HepG2 (cell line): ENCODE data around the gene PCNX1. TPM values are rescaled to one million over a fixed set of nuclear protein-coding genes. Genes with fewer than 3 reads are reported as not detected.

ENCODE experiments used
- CENPBD1 ChIP-seq: sonication (generic); formaldehyde crosslinking; IDR thresholded peaks from 2 replicates; pipeline ENCODE4 v1.8.0; 2022; ENCODE audit warnings: missing genetic modification reagents, low read depth, mild to moderate bottlenecking, borderline replicate concordance
- DMAP1 ChIP-seq: IDR thresholded peaks from 2 replicates; pipeline ENCODE4 v1.6.1; 2016
- EHMT2 ChIP-seq: fragments of 200-600 bp; sonication (generic); IDR thresholded peaks from 2 replicates; pipeline ENCODE4 v1.7.0; 2017; ENCODE audit warnings: antibody characterized with exemption, low read depth, low read length, borderline replicate concordance
- ELF3 ChIP-seq: IDR thresholded peaks from 2 replicates; pipeline ENCODE4 v1.6.1; 2016; ENCODE audit warnings: missing genetic modification reagents, missing compliant biosample characterization
- EZH2 ChIP-seq: conservative IDR thresholded peaks from 2 replicates; pipeline ENCODE4 v1.6.1; 2012; ENCODE audit warnings: mild to moderate bottlenecking, low read depth, low read length, moderate library complexity
- FOXA1 ChIP-seq, 2 experiments: fragments of 450-650 bp in 1 of 2; sonication (generic) in 1 of 2; formaldehyde crosslinking in 1 of 2; IDR thresholded peaks; 2 replicates each; pipeline versions ENCODE4 v1.4.0 to v1.6.1; 2016 to 2020; ENCODE audit warnings: missing genetic modification reagents in 1 of 2
- HNF4A ChIP-seq: sonication (generic); formaldehyde crosslinking; IDR thresholded peaks from 2 replicates; pipeline ENCODE4 v1.4.0; 2020; ENCODE audit warnings: missing genetic modification reagents
- KLF15 ChIP-seq: sonication (generic); formaldehyde crosslinking; IDR thresholded peaks from 2 replicates; pipeline ENCODE4 v1.8.1; 2023; ENCODE audit warnings: borderline replicate concordance, mild to moderate bottlenecking, inconsistent platforms, missing genetic modification reagents, mixed read lengths
- NR2F2 ChIP-seq: IDR thresholded peaks from 2 replicates; pipeline ENCODE4 v1.6.1; 2012; ENCODE audit warnings: low read depth, inconsistent platforms, borderline replicate concordance
- PAXIP1 ChIP-seq: sonication (generic); formaldehyde crosslinking; conservative IDR thresholded peaks from 2 replicates; pipeline ENCODE4 v1.4.0; 2020; ENCODE audit warnings: mild to moderate bottlenecking, missing genetic modification reagents, moderate library complexity
- POLR2G ChIP-seq: fragments of 200-400 bp; formaldehyde crosslinking; IDR thresholded peaks from 2 replicates; pipeline ENCODE4 v1.6.1; 2018; ENCODE audit warnings: mild to moderate bottlenecking, low read depth, low read length, moderate library complexity
- RBM22 ChIP-seq: fragments of 200-400 bp; formaldehyde crosslinking; optimal IDR thresholded peaks from 2 replicates; pipeline ENCODE3; 2017; ENCODE audit warnings: mild to moderate bottlenecking, low read length, moderate library complexity
- RXRA ChIP-seq: sonication (generic); formaldehyde crosslinking; IDR thresholded peaks from 2 replicates; pipeline ENCODE4 v1.5.1; 2020; ENCODE audit warnings: missing genetic modification reagents
- SAP130 ChIP-seq: IDR thresholded peaks from 2 replicates; pipeline ENCODE4 v1.6.1; 2016; ENCODE audit warnings: low read depth
- SOX5 ChIP-seq: IDR thresholded peaks from 2 replicates; pipeline ENCODE4 v1.6.1; 2016; ENCODE audit warnings: borderline replicate concordance
- SRSF1 ChIP-seq: fragments of 200-400 bp; formaldehyde crosslinking; optimal IDR thresholded peaks from 2 replicates; pipeline ENCODE3; 2017; ENCODE audit warnings: mild to moderate bottlenecking, low read depth, low read length, moderate library complexity
- TP53 ChIP-seq: sonication (generic); formaldehyde crosslinking; conservative IDR thresholded peaks from 2 replicates; pipeline ENCODE4 v1.4.0; 2020; ENCODE audit warnings: missing genetic modification reagents
- YEATS2 ChIP-seq: sonication (generic); formaldehyde crosslinking; IDR thresholded peaks from 2 replicates; pipeline ENCODE4 v1.4.0; 2020; ENCODE audit warnings: missing genetic modification reagents, borderline replicate concordance
- ZBTB3 ChIP-seq: sonication (generic); formaldehyde crosslinking; IDR thresholded peaks from 2 replicates; pipeline ENCODE4 v1.4.0; 2020; ENCODE audit warnings: low read depth, mild to moderate bottlenecking, moderate library complexity, missing genetic modification reagents, borderline replicate concordance
- ZMYM4 ChIP-seq: sonication (generic); formaldehyde crosslinking; IDR thresholded peaks from 2 replicates; pipeline ENCODE4 v1.8.1; 2023; ENCODE audit warnings: mild to moderate bottlenecking, missing genetic modification reagents
- ZNF749 ChIP-seq: sonication (generic); formaldehyde crosslinking; IDR thresholded peaks from 2 replicates; pipeline ENCODE4 v1.8.0; 2022; ENCODE audit warnings: mild to moderate bottlenecking, missing genetic modification reagents, moderate library complexity, borderline replicate concordance
- ZNF766 ChIP-seq: sonication (generic); formaldehyde crosslinking; IDR thresholded peaks from 2 replicates; pipeline ENCODE4 v1.5.0; 2020; ENCODE audit warnings: missing genetic modification reagents, borderline replicate concordance
- polyA plus RNA-seq, 8 experiments: library from polyadenylated mRNA; depleted of rRNA in 3 of 8; stranded (reverse) in 7 of 8; unstranded in 1 of 8; fragments of >200 nt; fragmentation: Illumina TruSeq in 4 of 8; extraction: Trizol in 4 of 8; gene quantifications; 2 replicates each; pipeline versions ENCODE4 v1.2.1 to v1.2.3, GENCODE V29; 2011 to 2016; ENCODE audit warnings: low read depth in 4 of 8, missing spikeins in 1 of 8, mixed read lengths in 1 of 8; ENCODE audit not compliant: insufficient read depth in 1 of 8
- total RNA-seq, 5 experiments: library from RNA; depleted of rRNA; stranded (reverse); fragments of >200 nt; fragmentation: Illumina TruSeq; extraction: Trizol; gene quantifications; 2 replicates each; pipeline ENCODE4 v1.2.3, GENCODE V29; 2016; ENCODE audit warnings: low read depth in 1 of 5
- TF ChIP-seq, protein P1 (sequence below): sonication (generic); formaldehyde crosslinking; IDR thresholded peaks from 2 replicates; pipeline ENCODE4 v1.4.0; 2020; ENCODE audit warnings: missing genetic modification reagents
- TF ChIP-seq, protein P2 (sequence below): sonication (generic); formaldehyde crosslinking; IDR thresholded peaks from 2 replicates; pipeline ENCODE4 v1.9.0; 2022; ENCODE audit warnings: missing genetic modification reagents, mild to moderate bottlenecking, borderline replicate concordance

PCNX1 gene
- total and polyA plus RNA-seq, 2 of the 13 experiments (the other 11 are each of a cell fraction or from before 2014, with no cell fraction given): 24.9 to 30.3 TPM

- TF ChIP-seq KLF15: no peak
- no peak for TF ChIP-seq POLR2G
- TF ChIP-seq EHMT2: no peak
- peak; percentile 22; the same call in 1 of the 2 replicates for TF ChIP-seq HNF4A
- 0 out of 2 replicates have a peak, but pooled peaks have one; percentile 23 for TF ChIP-seq ZMYM4 (CRISPR knock-in tag)
- peak; percentile 55 for TF ChIP-seq PAXIP1 (CRISPR knock-in tag)
- peak; percentile 62; the same call in 1 of the 2 replicates for TF ChIP-seq TP53 (CRISPR knock-in tag)
- TF ChIP-seq, protein P1, sequence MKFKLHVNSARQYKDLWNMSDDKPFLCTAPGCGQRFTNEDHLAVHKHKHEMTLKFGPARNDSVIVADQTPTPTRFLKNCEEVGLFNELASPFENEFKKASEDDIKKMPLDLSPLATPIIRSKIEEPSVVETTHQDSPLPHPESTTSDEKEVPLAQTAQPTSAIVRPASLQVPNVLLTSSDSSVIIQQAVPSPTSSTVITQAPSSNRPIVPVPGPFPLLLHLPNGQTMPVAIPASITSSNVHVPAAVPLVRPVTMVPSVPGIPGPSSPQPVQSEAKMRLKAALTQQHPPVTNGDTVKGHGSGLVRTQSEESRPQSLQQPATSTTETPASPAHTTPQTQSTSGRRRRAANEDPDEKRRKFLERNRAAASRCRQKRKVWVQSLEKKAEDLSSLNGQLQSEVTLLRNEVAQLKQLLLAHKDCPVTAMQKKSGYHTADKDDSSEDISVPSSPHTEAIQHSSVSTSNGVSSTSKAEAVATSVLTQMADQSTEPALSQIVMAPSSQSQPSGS (CRISPR knock-in tag): no peak
- TF ChIP-seq RXRA (CRISPR knock-in tag): no peak
- TF ChIP-seq DMAP1: no peak
- TF ChIP-seq SOX5 (CRISPR knock-in tag): peak; percentile 26; the same call in 1 of the 2 replicates
- TF ChIP-seq EZH2: no peak
- no peak for TF ChIP-seq NR2F2
- peak; percentile 47 for TF ChIP-seq SAP130 (CRISPR knock-in tag)
- no peak for TF ChIP-seq FOXA1 (IDR thresholded peaks at IDR 0.05)
- peak; percentile 65; the same call in 1 of the 2 replicates for TF ChIP-seq FOXA1 (CRISPR knock-in tag; IDR thresholded peaks at IDR 0.05)
- TF ChIP-seq YEATS2 (CRISPR knock-in tag): no peak
- TF ChIP-seq, protein P2, sequence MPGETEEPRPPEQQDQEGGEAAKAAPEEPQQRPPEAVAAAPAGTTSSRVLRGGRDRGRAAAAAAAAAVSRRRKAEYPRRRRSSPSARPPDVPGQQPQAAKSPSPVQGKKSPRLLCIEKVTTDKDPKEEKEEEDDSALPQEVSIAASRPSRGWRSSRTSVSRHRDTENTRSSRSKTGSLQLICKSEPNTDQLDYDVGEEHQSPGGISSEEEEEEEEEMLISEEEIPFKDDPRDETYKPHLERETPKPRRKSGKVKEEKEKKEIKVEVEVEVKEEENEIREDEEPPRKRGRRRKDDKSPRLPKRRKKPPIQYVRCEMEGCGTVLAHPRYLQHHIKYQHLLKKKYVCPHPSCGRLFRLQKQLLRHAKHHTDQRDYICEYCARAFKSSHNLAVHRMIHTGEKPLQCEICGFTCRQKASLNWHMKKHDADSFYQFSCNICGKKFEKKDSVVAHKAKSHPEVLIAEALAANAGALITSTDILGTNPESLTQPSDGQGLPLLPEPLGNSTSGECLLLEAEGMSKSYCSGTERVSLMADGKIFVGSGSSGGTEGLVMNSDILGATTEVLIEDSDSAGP (CRISPR knock-in tag): no peak
- no peak for TF ChIP-seq ZNF766 (CRISPR knock-in tag)
- TF ChIP-seq ZNF749 (CRISPR knock-in tag): no peak
- TF ChIP-seq CENPBD1 (CRISPR knock-in tag): no peak
- peak; percentile 73 for TF ChIP-seq RBM22
- TF ChIP-seq ELF3 (CRISPR knock-in tag): 0 out of 2 replicates have a peak, but pooled peaks have one; percentile 27
- no peak for TF ChIP-seq SRSF1
- TF ChIP-seq ZBTB3 (CRISPR knock-in tag): no peak
These were observed 57.2 kb downstream of the PCNX1 start (continued) for GRCh38 chr14:70964492-70964891.
